GM12891 (cell line): ENCODE data around the gene CREB3L1.

Source experiments
- POLR2AphosphoS5 ChIP-seq: IDR thresholded peaks from 2 replicates; pipeline ENCODE4 v1.6.1; 2011; ENCODE audit warnings: low read depth, low read length, control low read depth
- SPI1 ChIP-seq: IDR thresholded peaks from 2 replicates; pipeline ENCODE4 v1.6.1; 2011; ENCODE audit warnings: low read depth, low read length, control low read depth

- TF ChIP-seq SPI1 = no peak
- no peak for TF ChIP-seq POLR2AphosphoS5
Observed at GRCh38 chr11:46356924-46357482, 79.5 kb downstream of the CREB3L1 start.
